HepG2 (cell line): ENCODE measurements around the gene WDR93. TPM values are rescaled to one million over a fixed set of nuclear protein-coding genes. Genes with fewer than 3 reads are reported as not detected.

Experiments
- ATAC-seq: fragments of 200-7000 bp; cut with Tn5 transposase; 3 replicates; pipeline ENCODE4 v1.9.1; 2020; ENCODE audit warnings: mild to moderate bottlenecking, moderate library complexity
- BruUV-seq: library from RNA; stranded (reverse); fragments of 400-500 nt; replicated peaks from 2 replicates; lab custom pipeline; 2021; lab: Mats Ljungman, UMichigan
- CTCF ChIA-PET: fragments of 300-600 bp; formaldehyde crosslinking; extraction: SDS; loops from one replicate; lab custom pipeline; 2021; ENCODE audit warnings: low total read pairs, inconsistent platforms, low intra/inter-chr PET ratio; lab: Yijun Ruan, JAX
- POLR2A ChIA-PET: fragments of 350-600 bp; sonication (Branson Sonifier 250); formaldehyde crosslinking; loops from one replicate; lab custom pipeline; 2020; ENCODE audit warnings: antibody characterized with exemption, inconsistent platforms; lab: Yijun Ruan, JAX
- DNase-seq: peaks from one replicate; pipeline ENCODE4 v3.0.0-alpha.2; 2015; ENCODE audit warnings: low spot score
- FAIRE-seq: peaks from 3 replicates; lab custom pipeline; 2011; peaks lifted over from hg19 to GRCh38; lab: Jason Lieb, UNC
- H2AFZ ChIP-seq: one replicate; pipeline ENCODE4 v1.6.1; 2011; ENCODE audit warnings: low read length, inconsistent platforms
- H3K27ac ChIP-seq: fragments of 300-600 bp; 3 replicates; pipeline ENCODE4 v1.8.0; 2011; ENCODE audit warnings: mixed run types, mild to moderate bottlenecking, mixed read lengths, low read length, inconsistent platforms; ENCODE audit not compliant: insufficient read depth; ENCODE audit errors: extremely low read length
- H3K27me3 ChIP-seq, 2 experiments: fragments of 200-600 bp in 1 of 2; 2 replicates in 1 of 2; 3 replicates in 1 of 2; pipeline versions ENCODE4 v1.6.0 to v1.8.0; 2011; ENCODE audit warnings: low read length in 2 of 2, mild to moderate bottlenecking in 2 of 2, moderate library complexity in 2 of 2, inconsistent platforms in 1 of 2; ENCODE audit not compliant: insufficient read depth in 2 of 2, control insufficient read depth in 1 of 2
- H3K36me3 ChIP-seq, 2 experiments: fragments of 200-600 bp in 1 of 2; replicated peaks in 1 of 2; 2 replicates in 1 of 2; 3 replicates in 1 of 2; pipeline versions ENCODE4 v1.5.1 to v1.8.0; 2011; ENCODE audit warnings: low read length in 2 of 2, inconsistent platforms in 1 of 2; ENCODE audit not compliant: insufficient read depth in 2 of 2, control insufficient read depth in 1 of 2
- H3K4me1 ChIP-seq: 2 replicates; pipeline ENCODE4 v1.5.1; 2012; ENCODE audit warnings: low read length, inconsistent platforms; ENCODE audit not compliant: insufficient read depth
- H3K4me2 ChIP-seq: 2 replicates; pipeline ENCODE4 v1.6.0; 2011; ENCODE audit warnings: low read depth, low read length, inconsistent platforms
- H3K4me3 ChIP-seq, 3 experiments: fragments of 200-600 bp in 1 of 3; sonication (generic), shearing (Covaris generic) in 1 of 3; replicated peaks in 1 of 3; 2 replicates each; pipeline ENCODE4 v1.5.1; 2011 to 2016; ENCODE audit warnings: low read length in 3 of 3, inconsistent platforms in 2 of 3, low read depth in 2 of 3, mild to moderate bottlenecking in 2 of 3, control low read depth in 1 of 3, mixed read lengths in 1 of 3; ENCODE audit not compliant: insufficient read depth in 1 of 3
- H3K79me2 ChIP-seq: one replicate; pipeline ENCODE4 v1.6.1; 2011; ENCODE audit warnings: low read length, inconsistent platforms; ENCODE audit not compliant: insufficient read depth
- H3K9ac ChIP-seq: 2 replicates; pipeline ENCODE4 v1.6.0; 2011; ENCODE audit warnings: mild to moderate bottlenecking, low read depth, low read length, inconsistent platforms; ENCODE audit not compliant: insufficient read depth
- H3K9me3 ChIP-seq: 2 replicates; pipeline ENCODE4 v1.5.1; 2012; ENCODE audit warnings: mild to moderate bottlenecking, low read length
- H4K20me1 ChIP-seq: 2 replicates; pipeline ENCODE4 v1.6.0; 2011; ENCODE audit warnings: inconsistent platforms, mild to moderate bottlenecking, low read length, moderate library complexity; ENCODE audit not compliant: insufficient read depth
- HNRNPK ChIP-seq: fragments of 200-400 bp; formaldehyde crosslinking; IDR thresholded peaks from 2 replicates; pipeline ENCODE4 v1.6.1; 2018; ENCODE audit warnings: low read length, low read depth, moderate library complexity, mild to moderate bottlenecking; ENCODE audit not compliant: poor library complexity, severe bottlenecking
- MAZ ChIP-seq, 2 experiments: sonication (generic) in 1 of 2; formaldehyde crosslinking in 1 of 2; IDR thresholded peaks; 2 replicates each; pipeline versions ENCODE4 v1.5.0 to v1.6.1; 2012 to 2020; ENCODE audit warnings: low read depth in 2 of 2, mild to moderate bottlenecking in 2 of 2, borderline replicate concordance in 1 of 2, improper control_type of control experiment in 1 of 2, low read length in 1 of 2, missing genetic modification reagents in 1 of 2, moderate library complexity in 1 of 2
- PHF8 ChIP-seq: sonication (generic); formaldehyde crosslinking; IDR thresholded peaks from 2 replicates; pipeline ENCODE4 v1.5.0; 2020; ENCODE audit warnings: missing genetic modification reagents
- SUZ12 ChIP-seq: fragments of 150-350 bp; IDR thresholded peaks from 2 replicates; pipeline ENCODE4 v1.6.1; 2014; ENCODE audit warnings: low read depth, low read length
- ZNF510 ChIP-seq: sonication (generic); formaldehyde crosslinking; IDR thresholded peaks from 2 replicates; pipeline ENCODE4 v1.4.0; 2020; ENCODE audit warnings: low read depth, mild to moderate bottlenecking, missing genetic modification reagents
- ZNF572 ChIP-seq: sonication (generic); formaldehyde crosslinking; IDR thresholded peaks from 2 replicates; pipeline ENCODE4 v1.5.1; 2020; ENCODE audit warnings: mild to moderate bottlenecking, missing genetic modification reagents
- ZNF678 ChIP-seq: sonication (generic); formaldehyde crosslinking; IDR thresholded peaks from 2 replicates; pipeline ENCODE4 v1.4.0; 2020; ENCODE audit warnings: mild to moderate bottlenecking, missing genetic modification reagents
- ZNF687 ChIP-seq: sonication (generic); formaldehyde crosslinking; IDR thresholded peaks from 2 replicates; pipeline ENCODE4 v1.5.1; 2020; ENCODE audit warnings: mild to moderate bottlenecking, missing genetic modification reagents, moderate library complexity
- ZNF800 ChIP-seq: sonication (generic); formaldehyde crosslinking; IDR thresholded peaks from 2 replicates; pipeline ENCODE4 v1.4.0; 2020; ENCODE audit warnings: missing genetic modification reagents
- WGBS: methylation state at CpG from one replicate; pipeline ENCODE4 v1.1.6; 2017; ENCODE audit warnings: low lambda C conversion rate; 5-methylcytosine and 5-hydroxymethylcytosine counted together
- in situ Hi-C: cut with HindIII; loops from 2 replicates; pipeline ENCODE4 v1.10.0; 2017; ENCODE audit warnings: low pct_unique_long_range_greater_than_20kb; ENCODE audit not compliant: extremely low pct_ligation_motif_present
- intact Hi-C: fragments of 100-400 bp; cut with micrococcal nuclease; formaldehyde crosslinking; loops from one replicate; pipeline ENCODE4 v1.10.0; 2022; ENCODE audit not compliant: unreplicated experiment
- polyA plus RNA-seq, 8 experiments: library from polyadenylated mRNA; depleted of rRNA in 3 of 8; stranded (reverse) in 7 of 8; unstranded in 1 of 8; fragments of >200 nt; fragmentation: Illumina TruSeq in 4 of 8; extraction: Trizol in 4 of 8; gene quantifications; 2 replicates each; pipeline versions ENCODE4 v1.2.1 to v1.2.3, GENCODE V29; 2011 to 2016; ENCODE audit warnings: low read depth in 4 of 8, missing spikeins in 1 of 8, mixed read lengths in 1 of 8; ENCODE audit not compliant: insufficient read depth in 1 of 8
- total RNA-seq, 5 experiments: library from RNA; depleted of rRNA; stranded (reverse); fragments of >200 nt; fragmentation: Illumina TruSeq; extraction: Trizol; gene quantifications; 2 replicates each; pipeline ENCODE4 v1.2.3, GENCODE V29; 2016; ENCODE audit warnings: low read depth in 1 of 5

WDR93 gene
- total and polyA plus RNA-seq, 2 of the 13 experiments (the other 11 are each of a cell fraction or from before 2014, with no cell fraction given) = 0.07 TPM; not detected in 1

GRCh38 chr15:89765694-89766093 lies 75.1 kb downstream of the WDR93 start:
- no peaks in the 10 kb centered on the region for H3K9me3 ChIP-seq
- H3K4me1 ChIP-seq = peaks cover 43% of the 10 kb centered on the region
- CTCF ChIA-PET = no interaction called here
- no peak for FAIRE-seq
- H4K20me1 ChIP-seq = no peaks in the 10 kb centered on the region
- POLR2A ChIA-PET = no interaction called here
- intact Hi-C loops (no loop called here), in situ Hi-C loops (no loop called here)
- no peak overlapping the region for H3K4me2 ChIP-seq
- no peak for DNase-seq
- H3K4me3 ChIP-seq = no peak overlapping the region
- TF ChIP-seq MAZ (IDR thresholded peaks at IDR 0.05; ENCODE audit: borderline replicate concordance, low read depth, low read length) (no peak), MAZ (CRISPR knock-in tag; IDR thresholded peaks at IDR 0.05; ENCODE audit: low read depth) (no peak), HNRNPK (peak; percentile 88)
- ATAC-seq = no peak
- no peak overlapping the region for H2AFZ ChIP-seq
- H3K9ac ChIP-seq = no peak overlapping the region
- H3K36me3 ChIP-seq = no peaks in the 10 kb centered on the region
- H3K27me3 ChIP-seq = peaks cover 0 to 4% of the 10 kb centered on the region in 2 experiments; a peak in 2 of 5 replicates
- H3K27ac ChIP-seq = no peak overlapping the region
- no peaks in the 10 kb centered on the region for H3K79me2 ChIP-seq
- no TSS peak for BruUV-seq
- WGBS = 27% methylated on average over 1 of the region's 1 CpG

- no peaks in the 10 kb centered on the region for H3K9me3 ChIP-seq
- FAIRE-seq (no peak), ATAC-seq (peak; percentile 17), DNase-seq (no peak)
- H3K4me2 ChIP-seq = no peak overlapping the region
- peaks cover 0 to 4% of the 10 kb centered on the region in 2 experiments; a peak in 2 of 5 replicates for H3K27me3 ChIP-seq
- no peak overlapping the region for H3K9ac ChIP-seq
- ChIA-PET POLR2A (interaction anchor here (0.9 kb wide), 1 partner anchor 10 kb away, joined by 3 read pairs; no protein-coding TSS in a partner anchor), CTCF (interaction anchor here (0.6 kb wide), 1 partner anchor 10 kb away, joined by 3 read pairs; no protein-coding TSS in a partner anchor)
- H4K20me1 ChIP-seq = no peaks in the 10 kb centered on the region
- WGBS = 52% methylated on average over 10 of the region's 16 CpGs
- in situ Hi-C loops = no loop called here
- H2AFZ ChIP-seq = no peak overlapping the region
- H3K4me3 ChIP-seq = no peak overlapping the region
- H3K4me1 ChIP-seq = peaks cover 34% of the 10 kb centered on the region
- intact Hi-C loops = no loop called here
- no peak overlapping the region for H3K27ac ChIP-seq
- no peaks in the 10 kb centered on the region for H3K36me3 ChIP-seq
- H3K79me2 ChIP-seq = no peaks in the 10 kb centered on the region
- no TSS peak for BruUV-seq
- TF ChIP-seq SUZ12 = no peak
- no peak for TF ChIP-seq ZNF510 (CRISPR knock-in tag)
- no peak for TF ChIP-seq ZNF800 (CRISPR knock-in tag)
- TF ChIP-seq ZNF572 = no peak
- TF ChIP-seq ZNF678 (CRISPR knock-in tag) = no peak
- TF ChIP-seq ZNF687 (CRISPR knock-in tag) = 0 out of 2 replicates have a peak, but pooled peaks have one; percentile 8
- no peak for TF ChIP-seq PHF8 (CRISPR knock-in tag)
Measured at GRCh38 chr15:89766357-89767311, 76.0 kb downstream of the WDR93 start.
